ENCODE data around the gene UNC13B. TPM values are rescaled to one million over a fixed set of nuclear protein-coding genes. Genes with fewer than 3 reads are reported as not detected.

Gene UNC13B
- total and polyA plus RNA-seq, 2 of the 8 experiments (the other 6 are each of a cell fraction or from before 2014, with no cell fraction given): 23.1 to 51.7 TPM

GRCh38 chr9:35303567-35303966, 141.8 kb downstream of the UNC13B start (continued):
- TF ChIP-seq CHD7 (IDR thresholded peaks at IDR 0.05; ENCODE audit: insufficient replicate concordance, low read length) (no peak), ATF3 (IDR thresholded peaks at IDR 0.05; ENCODE audit: insufficient read depth, low read depth, low read length) (no peak), ATF2 (IDR thresholded peaks at IDR 0.05; ENCODE audit: low read length) (no peak), PHF8 (conservative IDR thresholded peaks at IDR 0.05; ENCODE audit: low read depth, low read length) (no peak), GTF2F1 (IDR thresholded peaks at IDR 0.05; ENCODE audit: borderline replicate concordance, low read depth, low read length) (no peak), FOSL1 (IDR thresholded peaks at IDR 0.05; ENCODE audit: insufficient read depth, low read depth, low read length) (no peak), CREB1 (IDR thresholded peaks at IDR 0.05) (no peak), CTBP2 (IDR thresholded peaks at IDR 0.05; ENCODE audit: borderline replicate concordance, insufficient read depth, insufficient read length, low read length) (no peak), HDAC2 (IDR thresholded peaks at IDR 0.05; ENCODE audit: borderline replicate concordance in 1 of 2, low read depth in 2 of 2, low read length in 2 of 2) (no peak)
